Frontal cortex (tissue), 4 donors: ENCODE measurements around the gene MBNL2. TPM values are rescaled to one million over a fixed set of nuclear protein-coding genes. Genes with fewer than 3 reads are reported as not detected.

Experiments used
- DNase-seq, 2 donors: peaks; one replicate each; pipeline ENCODE4 v3.0.0; 2012; ENCODE audit warnings: low spot score in 2 of 2
- FAIRE-seq: peaks from 2 replicates; lab custom pipeline; 2012; peaks lifted over from hg19 to GRCh38; lab: Jason Lieb, UNC
- total RNA-seq: library from RNA; depleted of rRNA; stranded (reverse); fragments of >200 nt; gene quantifications from one replicate; pipeline ENCODE4 v1.2.3, GENCODE V29; 2014
- donor health status: control.
- donor health status: control.
- donor health status: control.

The MBNL2 gene
- total RNA-seq, 1 donor from 2014 or later = 26.5 TPM

DNA sequence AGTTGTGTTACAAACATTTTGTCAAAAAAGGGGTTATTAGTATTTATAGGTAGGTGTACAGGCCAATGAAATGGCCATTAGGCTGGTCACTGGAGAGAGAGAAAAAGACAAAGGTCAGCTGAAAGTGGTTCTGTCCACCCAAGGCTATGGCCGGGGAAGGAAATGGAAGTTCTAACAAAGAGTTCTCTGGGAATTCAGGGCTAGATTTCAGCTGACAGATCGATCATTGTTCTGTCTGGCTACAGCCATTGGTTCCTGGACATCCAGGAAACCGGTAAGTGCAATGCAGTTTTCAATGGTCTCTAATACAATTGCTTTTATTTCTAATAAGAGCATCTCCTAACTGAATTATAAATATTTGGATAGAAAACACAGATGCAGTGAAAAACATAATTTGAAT is 42.5 kb downstream of the MBNL2 start:
- DNase-seq = no peak
- no peak for FAIRE-seq

- DNase-seq = no peak
Measured at GRCh38 chr13:97266332-97266731, 44.2 kb downstream of the MBNL2 start.

DNA sequence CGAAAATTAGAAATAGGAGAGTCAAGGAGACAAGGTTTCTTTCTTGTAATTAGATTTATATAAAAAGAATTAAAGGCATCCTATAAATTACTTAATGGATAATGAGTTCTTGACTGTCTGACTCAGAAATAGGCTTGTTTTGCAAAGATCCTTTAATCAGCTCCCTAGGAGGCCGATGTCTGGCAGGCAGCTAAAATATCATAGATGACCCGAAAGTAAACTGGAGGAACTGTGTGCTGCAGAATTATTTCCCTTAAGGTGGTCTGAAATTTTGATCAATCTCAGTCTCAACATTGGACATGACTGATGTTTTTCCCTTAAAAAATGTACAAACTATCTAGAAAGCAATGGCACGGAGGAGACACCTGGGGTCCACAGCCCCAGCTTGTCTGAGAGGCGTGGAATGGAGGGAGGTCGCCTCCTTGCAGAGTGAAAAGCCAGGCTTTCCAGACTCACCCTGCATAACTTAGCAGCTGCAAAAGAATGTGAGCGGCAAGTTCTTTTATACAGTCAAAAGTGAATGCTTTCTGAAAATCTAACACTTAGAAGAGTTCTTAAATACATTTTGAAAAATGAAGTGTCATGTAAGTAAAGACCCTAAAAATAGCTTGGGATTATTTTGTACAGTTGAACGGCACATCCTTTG is 44.8 kb downstream of the MBNL2 start:
- no peak for DNase-seq
- no peak for FAIRE-seq

More at GRCh38 chr13:97266332-97266731, 44.2 kb downstream of the MBNL2 start:
- FAIRE-seq = no peak

DNA sequence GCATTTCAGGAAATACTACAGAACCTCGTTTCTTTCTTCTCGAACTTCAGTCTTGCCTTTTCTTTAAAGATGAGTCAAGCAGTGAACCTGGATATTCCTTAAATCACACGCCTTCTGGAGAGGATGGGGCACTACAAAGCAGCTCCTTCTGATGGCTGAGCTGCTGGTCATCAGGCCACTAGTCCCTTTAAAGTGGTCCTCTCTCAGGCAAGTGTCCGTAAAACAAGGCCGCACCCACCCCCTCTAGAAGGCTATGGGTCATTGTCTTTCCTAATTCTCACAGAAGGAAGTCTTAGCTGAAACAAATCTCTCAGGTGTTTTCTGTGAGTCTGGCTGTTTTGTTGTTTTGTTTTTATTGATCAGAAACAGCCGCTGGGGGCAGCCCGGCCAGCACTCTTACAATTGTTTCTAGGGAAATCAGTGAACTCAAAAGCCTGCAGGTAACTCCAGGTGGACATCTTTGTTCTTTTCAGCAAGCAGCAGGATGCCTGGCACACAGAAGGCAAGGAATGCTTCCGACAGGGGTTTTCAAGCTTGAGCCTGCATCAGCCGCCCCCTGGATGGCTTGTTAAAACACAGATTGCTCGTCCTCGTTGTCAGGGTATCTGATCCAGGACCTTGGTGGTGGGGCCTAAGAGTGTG is 45.4 kb downstream of the MBNL2 start:
- no peak for FAIRE-seq
- DNase-seq = no peak

DNA sequence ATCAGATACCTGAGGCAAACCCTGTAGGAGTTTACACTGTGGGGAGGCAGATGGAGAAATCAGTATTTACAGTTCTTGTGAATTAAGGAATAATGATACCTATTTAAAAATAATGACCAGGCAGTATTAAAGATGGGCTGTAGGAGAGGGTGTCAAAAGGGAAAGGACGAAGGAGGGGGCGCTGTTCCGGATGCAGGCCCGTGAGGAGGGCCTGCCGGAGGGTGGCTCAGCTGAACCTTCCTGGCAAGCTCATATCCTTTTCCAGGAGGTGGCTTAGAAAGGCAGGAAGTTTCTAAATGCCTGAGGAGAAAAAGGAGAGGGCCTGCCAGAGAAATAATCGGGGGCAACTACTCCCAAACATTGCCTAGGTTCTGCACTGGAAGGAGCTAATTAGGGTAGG is 46.6 kb downstream of the MBNL2 start:
- no peak for FAIRE-seq
- no peak for DNase-seq

GRCh38 chr13:97269603-97270002 is 47.5 kb downstream of the MBNL2 start:
- DNase-seq = no peak
- no peak for FAIRE-seq

DNA sequence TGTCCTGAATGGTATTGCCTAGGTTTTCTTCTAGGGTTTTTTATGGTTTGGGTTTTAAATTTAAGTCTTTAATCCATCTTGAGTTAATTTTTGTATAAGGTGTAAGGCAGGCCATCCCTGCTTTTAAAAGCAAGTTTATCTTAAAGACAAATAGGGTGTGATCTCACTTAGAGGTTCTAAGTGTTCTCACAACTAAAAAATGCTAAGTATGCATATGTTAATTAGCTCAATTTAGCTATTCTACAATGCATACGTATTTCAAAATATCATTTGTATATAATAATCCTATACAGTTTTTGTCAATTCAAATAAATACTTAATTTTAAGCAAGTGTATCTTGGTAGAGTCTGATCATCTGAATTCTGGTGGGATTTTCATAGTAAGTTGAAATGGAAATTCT is 50.4 kb downstream of the MBNL2 start:
- DNase-seq = no peak
- FAIRE-seq = no peak

DNA sequence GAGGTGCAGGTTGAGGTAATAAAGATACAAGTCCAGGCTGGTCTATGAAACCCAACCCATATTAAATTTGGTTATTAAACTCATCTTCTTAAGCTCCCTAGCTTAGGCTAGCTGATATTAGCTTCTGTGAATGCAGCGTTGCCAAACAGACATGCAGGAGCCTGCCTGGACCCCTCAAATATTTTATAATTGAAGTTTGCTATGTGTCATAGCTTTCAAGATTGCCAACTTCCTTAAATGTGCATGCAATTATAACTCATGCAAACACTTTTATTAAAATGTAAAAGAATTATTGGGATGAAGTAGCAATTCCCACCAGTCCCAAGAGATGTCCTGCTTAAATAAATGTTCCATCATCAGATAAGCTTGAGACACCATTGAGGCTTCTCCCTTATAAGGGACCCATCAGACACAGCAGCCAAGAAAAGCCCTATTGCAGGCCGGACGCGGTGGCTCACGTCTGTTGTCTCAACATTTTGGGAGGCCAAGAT is 51.3 kb downstream of the MBNL2 start:
- FAIRE-seq (no peak), DNase-seq (no peak)

DNA sequence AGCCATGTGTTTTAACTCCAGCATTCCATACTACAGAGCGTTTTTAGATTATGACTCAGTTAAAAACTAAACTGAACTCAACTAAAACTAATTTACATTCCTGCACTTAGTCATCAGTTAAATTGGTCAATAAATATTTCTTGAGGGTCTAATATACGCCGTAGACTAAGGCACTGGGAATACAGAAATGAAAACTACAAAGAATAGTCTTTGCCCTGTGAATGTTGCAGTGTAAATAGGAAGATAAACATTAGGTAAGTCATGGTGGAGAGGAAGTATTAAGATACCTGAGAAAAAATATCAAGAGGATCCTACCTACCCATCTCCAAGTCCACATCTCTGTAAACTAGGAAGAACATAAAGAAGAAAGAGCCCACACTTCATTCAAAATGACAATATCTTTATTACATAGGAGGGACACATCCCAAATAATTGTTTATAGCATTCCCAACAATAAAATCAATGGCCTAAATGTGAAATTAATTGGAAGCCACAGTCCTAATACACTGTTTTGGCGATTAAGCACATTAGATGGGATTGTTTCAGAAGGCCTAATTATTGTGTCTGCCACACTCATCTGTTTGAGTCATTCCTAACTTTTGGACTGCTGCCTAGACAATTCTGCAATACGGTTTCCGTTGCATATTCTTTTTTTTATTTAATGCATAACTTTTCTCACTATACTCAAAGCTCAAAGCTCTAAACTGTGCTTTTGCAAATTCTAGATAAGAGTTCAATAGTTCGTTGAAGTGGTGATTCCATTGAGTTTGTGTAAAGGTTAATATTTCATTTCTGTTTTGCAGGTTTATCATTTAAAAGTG is 52.9 kb downstream of the MBNL2 start:
- DNase-seq (no peak), FAIRE-seq (no peak)

DNA sequence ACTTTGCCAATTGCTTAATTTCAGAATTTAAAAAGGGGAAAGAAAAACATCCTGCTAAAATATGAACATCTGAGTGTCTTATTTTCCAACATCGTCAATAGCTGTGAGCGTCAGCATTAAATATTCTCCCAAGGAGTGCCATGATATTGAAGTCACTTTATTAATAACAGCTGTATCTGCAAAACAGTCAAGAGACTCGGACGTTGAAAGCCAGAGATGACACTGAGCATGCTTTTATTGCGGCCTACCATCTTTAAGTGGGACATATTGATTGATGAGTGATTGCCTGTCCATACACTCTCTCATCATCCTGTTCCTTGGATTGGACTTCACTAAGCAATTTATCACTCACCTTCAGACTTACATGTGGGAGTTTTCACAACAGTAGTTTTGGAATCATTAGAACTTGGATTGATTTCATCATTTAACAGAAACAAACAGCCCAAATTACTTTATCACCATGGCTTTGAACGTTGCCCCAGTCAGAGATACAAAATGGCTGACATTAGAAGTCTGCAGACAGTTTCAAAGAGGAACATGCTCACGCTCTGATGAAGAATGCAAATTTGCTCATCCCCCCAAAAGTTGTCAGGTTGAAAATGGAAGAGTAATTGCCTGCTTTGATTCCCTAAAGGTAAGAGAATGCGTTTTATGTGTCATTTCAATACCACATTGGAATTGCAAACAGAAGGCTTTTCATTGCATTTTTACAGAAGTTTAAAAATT is 53.8 kb downstream of the MBNL2 start:
- no peak for FAIRE-seq
- no peak for DNase-seq

- FAIRE-seq (no peak), DNase-seq (no peak)
Measured at GRCh38 chr13:97276862-97277269, 54.7 kb downstream of the MBNL2 start.

DNA sequence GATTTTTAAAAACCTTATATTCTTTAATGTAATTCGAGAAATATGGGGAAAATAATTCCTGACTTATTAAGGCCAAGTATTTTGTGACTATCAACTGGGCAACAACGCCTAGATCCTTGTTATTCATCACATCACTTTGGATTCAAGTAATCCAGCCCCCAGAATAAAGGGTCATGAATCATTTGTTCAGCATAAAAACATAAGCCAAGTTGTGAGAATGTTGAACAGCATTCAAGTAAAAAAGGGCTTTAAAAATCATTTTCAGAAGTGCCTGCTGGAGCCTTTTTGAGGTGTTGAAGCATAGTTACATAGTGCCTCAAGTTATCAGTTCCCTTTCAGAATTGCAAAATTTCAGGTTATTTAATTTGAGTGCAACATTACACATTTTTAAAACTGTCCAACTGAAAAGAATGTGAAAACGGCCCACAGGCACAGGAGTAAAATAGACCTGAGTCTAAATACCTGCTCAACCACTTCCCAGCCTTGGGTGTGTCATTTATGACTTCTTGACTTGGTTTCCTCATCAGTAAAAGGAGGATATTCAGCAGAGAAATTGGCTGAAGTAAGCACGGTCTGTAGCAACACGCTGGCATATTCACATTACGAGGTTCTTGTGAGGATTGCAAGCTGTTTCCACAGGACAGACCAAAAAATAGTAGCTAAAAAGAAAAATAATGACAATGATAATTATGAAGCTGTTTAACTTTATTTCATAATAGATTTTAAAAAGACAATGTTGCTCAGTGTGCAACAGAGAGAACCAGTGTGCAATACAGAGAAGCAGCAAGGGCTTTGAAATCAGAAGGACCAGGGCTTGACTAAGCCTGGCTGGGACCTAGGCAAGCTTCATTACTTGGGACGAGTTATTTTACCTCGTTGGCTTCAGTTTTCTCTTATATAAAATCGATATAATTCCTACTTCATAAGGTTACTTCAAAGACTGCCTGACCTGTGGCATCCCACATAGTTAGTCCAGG is 56.6 kb downstream of the MBNL2 start:
- FAIRE-seq (no peak), DNase-seq (no peak)

DNA sequence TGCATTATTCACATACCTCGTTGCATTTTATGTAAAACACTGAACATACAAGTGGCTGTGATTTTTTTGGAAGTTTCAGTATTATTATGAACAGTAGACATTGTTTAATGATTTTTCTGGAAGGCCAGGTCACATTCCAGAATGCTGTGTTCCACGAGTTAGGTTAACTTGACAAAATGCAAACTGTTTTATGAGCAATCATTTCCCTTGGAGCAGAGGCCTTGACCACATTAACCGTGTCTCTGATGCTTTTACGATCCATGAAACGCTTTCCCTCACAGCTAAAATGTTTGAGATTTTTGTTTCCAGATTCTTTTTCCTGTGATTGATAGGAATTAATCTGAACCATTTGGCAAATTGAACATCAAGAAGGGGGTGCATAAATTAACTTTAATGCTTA is 57.8 kb downstream of the MBNL2 start:
- DNase-seq (no peak), FAIRE-seq (no peak)

- FAIRE-seq = no peak
- DNase-seq = no peak
Measured at GRCh38 chr13:97280478-97280877, 58.3 kb downstream of the MBNL2 start.

DNA sequence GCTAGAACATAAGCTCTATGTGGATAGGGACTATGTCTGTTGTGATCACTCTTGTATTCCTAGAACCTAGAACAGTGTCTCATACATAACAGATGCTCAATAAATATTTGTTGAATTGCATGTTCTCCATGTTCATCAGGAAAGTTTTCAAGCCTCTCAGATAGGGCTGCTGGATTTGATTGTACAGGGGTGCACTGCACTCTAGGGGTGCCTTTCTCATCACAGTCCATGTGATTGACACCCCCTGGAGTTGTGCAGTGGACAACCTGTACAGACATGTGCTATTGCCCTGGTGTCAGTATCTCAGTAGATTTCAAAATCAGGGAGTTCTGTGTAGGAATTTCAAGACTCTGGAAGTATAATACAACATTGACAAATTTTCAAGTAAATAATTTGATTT is 58.9 kb downstream of the MBNL2 start:
- FAIRE-seq (no peak), DNase-seq (no peak)

GRCh38 chr13:97282705-97283104 is 60.6 kb downstream of the MBNL2 start:
- DNase-seq (no peak), FAIRE-seq (no peak)

GRCh38 chr13:97283888-97284287 is 61.8 kb downstream of the MBNL2 start:
- FAIRE-seq (no peak), DNase-seq (no peak)

DNA sequence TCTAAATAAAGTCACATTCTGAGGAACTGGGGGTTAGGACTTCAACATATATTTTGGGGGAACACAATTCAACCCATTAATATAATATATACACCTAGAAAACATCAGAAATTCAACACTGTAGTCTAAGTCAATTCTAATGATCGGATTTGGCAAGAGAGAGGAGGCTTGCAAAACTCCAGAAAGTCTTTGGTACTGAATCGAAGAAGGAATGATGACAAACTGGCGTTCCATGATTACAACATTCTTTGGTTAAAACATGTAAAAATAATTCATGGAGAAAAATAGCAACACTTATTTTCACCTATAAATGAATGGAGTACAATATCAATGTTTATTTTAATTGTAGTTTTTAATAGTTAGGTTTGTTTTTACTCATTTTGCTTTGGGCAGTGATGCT is 62.4 kb downstream of the MBNL2 start:
- no peak for FAIRE-seq
- no peak for DNase-seq
